ENCODE results near the gene SPINK4.

SPINK4 gene

GRCh38 chr9:33230756-33231622 is 9.0 kb upstream of the SPINK4 start:
- no peak for DNase-seq

- DNase-seq: no peak
Measured at GRCh38 chr9:33231623-33231942, 8.4 kb upstream of the SPINK4 start.

- no peak for DNase-seq
Measured at GRCh38 chr9:33232815-33233214, 7.2 kb upstream of the SPINK4 start.

GRCh38 chr9:33233626-33234342 is 6.2 kb upstream of the SPINK4 start:
- DNase-seq: no peak

GRCh38 chr9:33234511-33235467 is 5.2 kb upstream of the SPINK4 start:
- DNase-seq: no peak

GRCh38 chr9:33236571-33236970 is 3.4 kb upstream of the SPINK4 start:
- no peak for DNase-seq

GRCh38 chr9:33241298-33241697 is 1.3 kb downstream of the SPINK4 start:
- no peak for DNase-seq

- DNase-seq: no peak
Measured at GRCh38 chr9:33242609-33243134, 2.7 kb downstream of the SPINK4 start.

GRCh38 chr9:33244137-33244784 is 4.3 kb downstream of the SPINK4 start:
- no peak for DNase-seq

GRCh38 chr9:33245341-33245740 is 5.4 kb downstream of the SPINK4 start:
- DNase-seq: no peak

GRCh38 chr9:33246269-33246860 is 6.4 kb downstream of the SPINK4 start:
- DNase-seq: no peak

GRCh38 chr9:33248606-33249005 is 8.6 kb downstream of the SPINK4 start:
- no peak for DNase-seq

- DNase-seq: no peak
Measured at GRCh38 chr9:33249087-33249658, 9.2 kb downstream of the SPINK4 start.

- DNase-seq: no peak
Measured at GRCh38 chr9:33249983-33250382, 10.0 kb downstream of the SPINK4 start.

- DNase-seq: no peak
Measured at GRCh38 chr9:33250458-33250995, 10.6 kb downstream of the SPINK4 start.

- DNase-seq: no peak
Measured at GRCh38 chr9:33254211-33254610, 14.2 kb downstream of the SPINK4 start.

- DNase-seq: no peak
Measured at GRCh38 chr9:33255014-33255413, 15.0 kb downstream of the SPINK4 start.

- no peak for DNase-seq
Measured at GRCh38 chr9:33255471-33255870, 15.5 kb downstream of the SPINK4 start.

GRCh38 chr9:33256236-33256635 is 16.3 kb downstream of the SPINK4 start:
- no peak for DNase-seq

GRCh38 chr9:33257276-33257675 is 17.3 kb downstream of the SPINK4 start:
- no peak for DNase-seq

- DNase-seq: no peak
Measured at GRCh38 chr9:33260372-33260771, 20.4 kb downstream of the SPINK4 start.

Measured in activated gamma-delta T cell treated with Interleukin-2 at 50 U/mL for 16 hours (primary cell).